ENCODE results near the gene DSC1.

DNA sequence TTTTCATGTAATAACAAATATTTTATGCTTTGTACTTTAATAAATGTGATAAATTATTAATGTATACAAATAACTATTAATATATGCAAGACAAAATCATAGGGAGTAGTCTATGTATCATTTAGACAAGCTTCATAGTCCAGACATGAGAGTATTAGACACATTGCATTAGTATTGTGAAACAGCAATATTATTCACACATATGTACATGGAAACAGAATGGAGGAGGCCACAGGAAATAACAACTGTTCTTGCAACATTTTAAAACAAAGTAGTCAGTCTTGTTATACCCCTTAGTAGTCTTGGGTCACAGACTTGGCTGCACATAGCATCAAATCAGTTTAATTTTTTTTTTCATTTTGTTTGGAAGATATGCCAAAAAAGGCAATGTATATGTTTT is 15.8 kb downstream of the DSC1 start:
- TF ChIP-seq CTCF (conservative IDR thresholded peaks at IDR 0.05; ENCODE audit: low read depth in 2 of 2) (no peak), POLR2AphosphoS5 (IDR thresholded peaks at IDR 0.05; ENCODE audit: low read depth) (no peak), EZH2 (IDR thresholded peaks at IDR 0.05; ENCODE audit: low read depth, unreplicated experiment) (no peak), EZH2phosphoT487 (IDR thresholded peaks at IDR 0.05; ENCODE audit: unreplicated experiment) (no peak), NANOG (IDR thresholded peaks at IDR 0.05; ENCODE audit: borderline replicate concordance) (no peak), CREB1 (CRISPR knock-in tag; IDR thresholded peaks at IDR 0.05; ENCODE audit: low read depth) (no peak)
- TF ChIP-seq, protein P1, sequence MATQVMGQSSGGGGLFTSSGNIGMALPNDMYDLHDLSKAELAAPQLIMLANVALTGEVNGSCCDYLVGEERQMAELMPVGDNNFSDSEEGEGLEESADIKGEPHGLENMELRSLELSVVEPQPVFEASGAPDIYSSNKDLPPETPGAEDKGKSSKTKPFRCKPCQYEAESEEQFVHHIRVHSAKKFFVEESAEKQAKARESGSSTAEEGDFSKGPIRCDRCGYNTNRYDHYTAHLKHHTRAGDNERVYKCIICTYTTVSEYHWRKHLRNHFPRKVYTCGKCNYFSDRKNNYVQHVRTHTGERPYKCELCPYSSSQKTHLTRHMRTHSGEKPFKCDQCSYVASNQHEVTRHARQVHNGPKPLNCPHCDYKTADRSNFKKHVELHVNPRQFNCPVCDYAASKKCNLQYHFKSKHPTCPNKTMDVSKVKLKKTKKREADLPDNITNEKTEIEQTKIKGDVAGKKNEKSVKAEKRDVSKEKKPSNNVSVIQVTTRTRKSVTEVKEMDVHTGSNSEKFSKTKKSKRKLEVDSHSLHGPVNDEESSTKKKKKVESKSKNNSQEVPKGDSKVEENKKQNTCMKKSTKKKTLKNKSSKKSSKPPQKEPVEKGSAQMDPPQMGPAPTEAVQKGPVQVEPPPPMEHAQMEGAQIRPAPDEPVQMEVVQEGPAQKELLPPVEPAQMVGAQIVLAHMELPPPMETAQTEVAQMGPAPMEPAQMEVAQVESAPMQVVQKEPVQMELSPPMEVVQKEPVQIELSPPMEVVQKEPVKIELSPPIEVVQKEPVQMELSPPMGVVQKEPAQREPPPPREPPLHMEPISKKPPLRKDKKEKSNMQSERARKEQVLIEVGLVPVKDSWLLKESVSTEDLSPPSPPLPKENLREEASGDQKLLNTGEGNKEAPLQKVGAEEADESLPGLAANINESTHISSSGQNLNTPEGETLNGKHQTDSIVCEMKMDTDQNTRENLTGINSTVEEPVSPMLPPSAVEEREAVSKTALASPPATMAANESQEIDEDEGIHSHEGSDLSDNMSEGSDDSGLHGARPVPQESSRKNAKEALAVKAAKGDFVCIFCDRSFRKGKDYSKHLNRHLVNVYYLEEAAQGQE (IDR thresholded peaks at IDR 0.05; ENCODE audit: unreplicated experiment): no peak
- TF ChIP-seq, protein P2, sequence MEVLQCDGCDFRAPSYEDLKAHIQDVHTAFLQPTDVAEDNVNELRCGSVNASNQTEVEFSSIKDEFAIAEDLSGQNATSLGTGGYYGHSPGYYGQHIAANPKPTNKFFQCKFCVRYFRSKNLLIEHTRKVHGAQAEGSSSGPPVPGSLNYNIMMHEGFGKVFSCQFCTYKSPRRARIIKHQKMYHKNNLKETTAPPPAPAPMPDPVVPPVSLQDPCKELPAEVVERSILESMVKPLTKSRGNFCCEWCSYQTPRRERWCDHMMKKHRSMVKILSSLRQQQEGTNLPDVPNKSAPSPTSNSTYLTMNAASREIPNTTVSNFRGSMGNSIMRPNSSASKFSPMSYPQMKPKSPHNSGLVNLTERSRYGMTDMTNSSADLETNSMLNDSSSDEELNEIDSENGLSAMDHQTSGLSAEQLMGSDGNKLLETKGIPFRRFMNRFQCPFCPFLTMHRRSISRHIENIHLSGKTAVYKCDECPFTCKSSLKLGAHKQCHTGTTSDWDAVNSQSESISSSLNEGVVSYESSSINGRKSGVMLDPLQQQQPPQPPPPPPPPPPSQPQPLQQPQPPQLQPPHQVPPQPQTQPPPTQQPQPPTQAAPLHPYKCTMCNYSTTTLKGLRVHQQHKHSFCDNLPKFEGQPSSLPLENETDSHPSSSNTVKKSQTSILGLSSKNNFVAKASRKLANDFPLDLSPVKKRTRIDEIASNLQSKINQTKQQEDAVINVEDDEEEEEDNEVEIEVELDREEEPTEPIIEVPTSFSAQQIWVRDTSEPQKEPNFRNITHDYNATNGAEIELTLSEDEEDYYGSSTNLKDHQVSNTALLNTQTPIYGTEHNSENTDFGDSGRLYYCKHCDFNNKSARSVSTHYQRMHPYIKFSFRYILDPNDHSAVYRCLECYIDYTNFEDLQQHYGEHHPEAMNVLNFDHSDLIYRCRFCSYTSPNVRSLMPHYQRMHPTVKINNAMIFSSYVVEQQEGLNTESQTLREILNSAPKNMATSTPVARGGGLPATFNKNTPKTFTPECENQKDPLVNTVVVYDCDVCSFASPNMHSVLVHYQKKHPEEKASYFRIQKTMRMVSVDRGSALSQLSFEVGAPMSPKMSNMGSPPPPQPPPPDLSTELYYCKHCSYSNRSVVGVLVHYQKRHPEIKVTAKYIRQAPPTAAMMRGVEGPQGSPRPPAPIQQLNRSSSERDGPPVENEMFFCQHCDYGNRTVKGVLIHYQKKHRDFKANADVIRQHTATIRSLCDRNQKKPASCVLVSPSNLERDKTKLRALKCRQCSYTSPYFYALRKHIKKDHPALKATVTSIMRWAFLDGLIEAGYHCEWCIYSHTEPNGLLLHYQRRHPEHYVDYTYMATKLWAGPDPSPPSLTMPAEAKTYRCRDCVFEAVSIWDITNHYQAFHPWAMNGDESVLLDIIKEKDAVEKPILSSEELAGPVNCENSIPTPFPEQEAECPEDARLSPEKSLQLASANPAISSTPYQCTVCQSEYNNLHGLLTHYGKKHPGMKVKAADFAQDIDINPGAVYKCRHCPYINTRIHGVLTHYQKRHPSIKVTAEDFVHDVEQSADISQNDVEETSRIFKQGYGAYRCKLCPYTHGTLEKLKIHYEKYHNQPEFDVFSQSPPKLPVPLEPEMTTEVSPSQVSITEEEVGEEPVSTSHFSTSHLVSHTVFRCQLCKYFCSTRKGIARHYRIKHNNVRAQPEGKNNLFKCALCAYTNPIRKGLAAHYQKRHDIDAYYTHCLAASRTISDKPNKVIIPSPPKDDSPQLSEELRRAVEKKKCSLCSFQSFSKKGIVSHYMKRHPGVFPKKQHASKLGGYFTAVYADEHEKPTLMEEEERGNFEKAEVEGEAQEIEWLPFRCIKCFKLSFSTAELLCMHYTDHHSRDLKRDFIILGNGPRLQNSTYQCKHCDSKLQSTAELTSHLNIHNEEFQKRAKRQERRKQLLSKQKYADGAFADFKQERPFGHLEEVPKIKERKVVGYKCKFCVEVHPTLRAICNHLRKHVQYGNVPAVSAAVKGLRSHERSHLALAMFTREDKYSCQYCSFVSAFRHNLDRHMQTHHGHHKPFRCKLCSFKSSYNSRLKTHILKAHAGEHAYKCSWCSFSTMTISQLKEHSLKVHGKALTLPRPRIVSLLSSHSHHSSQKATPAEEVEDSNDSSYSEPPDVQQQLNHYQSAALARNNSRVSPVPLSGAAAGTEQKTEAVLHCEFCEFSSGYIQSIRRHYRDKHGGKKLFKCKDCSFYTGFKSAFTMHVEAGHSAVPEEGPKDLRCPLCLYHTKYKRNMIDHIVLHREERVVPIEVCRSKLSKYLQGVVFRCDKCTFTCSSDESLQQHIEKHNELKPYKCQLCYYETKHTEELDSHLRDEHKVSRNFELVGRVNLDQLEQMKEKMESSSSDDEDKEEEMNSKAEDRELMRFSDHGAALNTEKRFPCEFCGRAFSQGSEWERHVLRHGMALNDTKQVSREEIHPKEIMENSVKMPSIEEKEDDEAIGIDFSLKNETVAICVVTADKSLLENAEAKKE (CRISPR knock-in tag; IDR thresholded peaks at IDR 0.05): no peak
